H1 (cell line): ENCODE results near the gene NUFIP2. TPM values are rescaled to one million over a fixed set of nuclear protein-coding genes. Genes with fewer than 3 reads are reported as not detected.

ENCODE experiments used
- CTCF ChIA-PET: fragments of 300-600 bp; sonication (Branson Sonifier 250); formaldehyde crosslinking; loops from one replicate; lab custom pipeline; 2021; ENCODE audit not compliant: partially characterized antibody; lab: Charles Lee
- POLR2A ChIA-PET: fragments of 300-600 bp; sonication (Branson Sonifier 250); formaldehyde crosslinking; loops from one replicate; lab custom pipeline; 2021; ENCODE audit warnings: inconsistent platforms; ENCODE audit not compliant: partially characterized antibody; lab: Charles Lee
- DNase-seq, 2 experiments: peaks; one replicate each; pipeline versions ENCODE4 v3.0.0 to v3.0.0-alpha.2; 2010 to 2022; ENCODE audit warnings: low spot score in 2 of 2, low read depth in 1 of 2, mixed read lengths in 1 of 2
- FAIRE-seq: peaks from 2 replicates; lab custom pipeline; 2011; peaks lifted over from hg19 to GRCh38; lab: Jason Lieb, UNC
- H2AFZ ChIP-seq: 2 replicates; pipeline ENCODE4 v1.8.1; 2012; ENCODE audit warnings: low read length, inconsistent platforms
- H2AK5ac ChIP-seq: 2 replicates; pipeline ENCODE4 v1.6.1; 2013; ENCODE audit warnings: low read depth, low read length
- H2BK120ac ChIP-seq: replicated peaks from 2 replicates; pipeline ENCODE3; 2013; ENCODE audit warnings: low read depth, low read length, inconsistent platforms
- H2BK12ac ChIP-seq: 2 replicates; pipeline ENCODE4 v1.6.1; 2013; ENCODE audit warnings: low read depth, low read length
- H2BK15ac ChIP-seq: 2 replicates; pipeline ENCODE4 v1.6.1; 2013; ENCODE audit warnings: low read length
- H2BK20ac ChIP-seq: 2 replicates; pipeline ENCODE4 v1.6.1; 2013; ENCODE audit warnings: low read length
- H2BK5ac ChIP-seq: 2 replicates; pipeline ENCODE4 v1.6.1; 2013; ENCODE audit warnings: low read depth, low read length
- H3K14ac ChIP-seq: 2 replicates; pipeline ENCODE4 v1.6.1; 2013; ENCODE audit warnings: inconsistent platforms; ENCODE audit not compliant: insufficient read length
- H3K18ac ChIP-seq: 2 replicates; pipeline ENCODE4 v1.6.1; 2013; ENCODE audit warnings: low read length; ENCODE audit errors: extremely low read depth
- H3K23ac ChIP-seq: 2 replicates; pipeline ENCODE4 v1.6.1; 2013; ENCODE audit warnings: inconsistent platforms; ENCODE audit not compliant: insufficient read length
- H3K23me2 ChIP-seq: 2 replicates; pipeline ENCODE4 v1.6.1; 2013; ENCODE audit warnings: low read depth, low read length
- H3K27ac ChIP-seq: 2 replicates; pipeline ENCODE4 v1.6.1; 2011; ENCODE audit warnings: low read depth, low read length, inconsistent platforms
- H3K27me3 ChIP-seq, 4 experiments: replicated peaks in 1 of 4; 1 replicate in 1 of 4; 2 replicates in 3 of 4; pipeline versions ENCODE4 v1.6.1 to v1.8.1; 2011 to 2013; ENCODE audit warnings: low read length in 3 of 4, mild to moderate bottlenecking in 3 of 4, inconsistent platforms in 2 of 4, mixed read lengths in 2 of 4, moderate library complexity in 1 of 4; ENCODE audit not compliant: control insufficient read depth in 3 of 4, insufficient read depth in 3 of 4; ENCODE audit errors: extremely low read depth in 1 of 4
- H3K36me3 ChIP-seq, 4 experiments: 2 replicates each; pipeline versions ENCODE4 v1.6.1 to v1.8.1; 2011 to 2013; ENCODE audit warnings: mild to moderate bottlenecking in 4 of 4, low read length in 3 of 4, moderate library complexity in 2 of 4, control low read depth in 1 of 4, inconsistent platforms in 1 of 4; ENCODE audit not compliant: insufficient read depth in 4 of 4, control insufficient read depth in 2 of 4
- H3K4ac ChIP-seq: replicated peaks from 2 replicates; pipeline ENCODE3; 2013; ENCODE audit warnings: low read length, low read depth, mixed read lengths, inconsistent platforms; ENCODE audit not compliant: insufficient read length
- H3K4me1 ChIP-seq, 4 experiments: replicated peaks in 1 of 4; 1 replicate in 1 of 4; 2 replicates in 3 of 4; pipeline versions ENCODE4 v1.6.1 to v1.8.1; 2011 to 2013; ENCODE audit warnings: low read length in 3 of 4, inconsistent platforms in 2 of 4, mixed read lengths in 1 of 4; ENCODE audit not compliant: insufficient read depth in 4 of 4, control insufficient read depth in 3 of 4
- H3K4me2 ChIP-seq, 2 experiments: 2 replicates each; pipeline versions ENCODE4 v1.6.1 to v1.8.1; 2011 to 2013; ENCODE audit warnings: low read depth in 2 of 2, low read length in 2 of 2, control low read depth in 1 of 2, inconsistent platforms in 1 of 2, mild to moderate bottlenecking in 1 of 2; ENCODE audit not compliant: insufficient read depth in 1 of 2
- H3K4me3 ChIP-seq, 4 experiments: fragments of 200-600, 300-600 bp in 1 of 4; sonication (generic), shearing (Covaris generic), sonication (Bioruptor Twin) in 1 of 4; 2 replicates each; pipeline versions ENCODE4 v1.5.1 to v1.8.1; 2011 to 2016; ENCODE audit warnings: low read length in 4 of 4, low read depth in 3 of 4, control low read depth in 2 of 4, inconsistent platforms in 2 of 4, mild to moderate bottlenecking in 2 of 4, mixed read lengths in 1 of 4, moderate library complexity in 1 of 4; ENCODE audit not compliant: insufficient read depth in 2 of 4; ENCODE audit errors: extremely low read depth in 1 of 4
- H3K56ac ChIP-seq: replicated peaks from 2 replicates; pipeline ENCODE3; 2013; ENCODE audit warnings: low read depth, mild to moderate bottlenecking, mixed read lengths, low read length, inconsistent platforms; ENCODE audit not compliant: insufficient read length
- H3K79me1 ChIP-seq: 2 replicates; pipeline ENCODE4 v1.6.1; 2013; ENCODE audit warnings: low read depth, low read length, control low read depth
- H3K79me2 ChIP-seq, 2 experiments: 2 replicates each; pipeline versions ENCODE4 v1.6.1 to v1.8.1; 2012 to 2013; ENCODE audit warnings: low read length in 2 of 2, mild to moderate bottlenecking in 2 of 2, inconsistent platforms in 1 of 2; ENCODE audit not compliant: insufficient read depth in 2 of 2, control insufficient read depth in 1 of 2
- H3K9ac ChIP-seq, 4 experiments: replicated peaks in 1 of 4; 1 replicate in 1 of 4; 2 replicates in 3 of 4; pipeline versions ENCODE4 v1.6.1 to v1.8.1; 2011 to 2013; ENCODE audit warnings: low read depth in 3 of 4, low read length in 3 of 4, control low read depth in 2 of 4, mild to moderate bottlenecking in 2 of 4, moderate library complexity in 2 of 4, inconsistent platforms in 1 of 4; ENCODE audit errors: extremely low read depth in 1 of 4
- H3K9me3 ChIP-seq, 2 experiments: 2 replicates each; pipeline versions ENCODE4 v1.6.1 to v1.8.1; 2012 to 2013; ENCODE audit warnings: mild to moderate bottlenecking in 2 of 2, moderate library complexity in 2 of 2, control low read depth in 1 of 2, inconsistent platforms in 1 of 2, low read depth in 1 of 2, low read length in 1 of 2, mixed read lengths in 1 of 2; ENCODE audit not compliant: insufficient read depth in 2 of 2
- H4K20me1 ChIP-seq, 2 experiments: replicated peaks in 1 of 2; 2 replicates each; pipeline versions ENCODE3 to v1.8.1; 2011 to 2013; ENCODE audit warnings: inconsistent platforms in 2 of 2, low read length in 2 of 2, mild to moderate bottlenecking in 1 of 2; ENCODE audit not compliant: insufficient read depth in 2 of 2, control insufficient read depth in 1 of 2
- H4K5ac ChIP-seq: 2 replicates; pipeline ENCODE4 v1.6.1; 2013; ENCODE audit warnings: low read length, low read depth, mixed read lengths, inconsistent platforms; ENCODE audit not compliant: insufficient read length
- H4K8ac ChIP-seq: 2 replicates; pipeline ENCODE4 v1.8.0; 2013; ENCODE audit warnings: mild to moderate bottlenecking, moderate library complexity, low read length, inconsistent platforms; ENCODE audit not compliant: insufficient read depth; ENCODE audit errors: extremely low read depth
- H4K91ac ChIP-seq: replicated peaks from 2 replicates; pipeline ENCODE3; 2013; ENCODE audit warnings: low read length, mixed read lengths, inconsistent platforms; ENCODE audit not compliant: insufficient read length
- BCL11A ChIP-seq, 2 experiments: IDR thresholded peaks; one replicate each; pipeline ENCODE4 v1.6.1; 2011; ENCODE audit warnings: low read depth in 2 of 2, low read length in 2 of 2, mild to moderate bottlenecking in 2 of 2
- JUND ChIP-seq: IDR thresholded peaks from 2 replicates; pipeline ENCODE4 v1.6.1; 2011; ENCODE audit warnings: mild to moderate bottlenecking, improper control_type of control experiment, low read length
- NRF1 ChIP-seq: IDR thresholded peaks from 2 replicates; pipeline ENCODE4 v1.6.1; 2011; ENCODE audit warnings: mild to moderate bottlenecking, low read depth, low read length, improper control_type of control experiment
- POLR2AphosphoS5 ChIP-seq: IDR thresholded peaks from 2 replicates; pipeline ENCODE4 v1.6.1; 2011; ENCODE audit warnings: low read depth, low read length
- RFX5 ChIP-seq: IDR thresholded peaks from 2 replicates; pipeline ENCODE4 v1.6.1; 2011; ENCODE audit warnings: low read depth, low read length, improper control_type of control experiment, borderline replicate concordance
- WGBS, 2 experiments: shearing (Covaris generic) in 1 of 2; methylation state at CpG; one replicate each; pipeline versions ENCODE4 v1.1.6 to v1.1.7; 2013 to 2015; ENCODE audit warnings: low lambda C conversion rate in 2 of 2, mixed read lengths in 2 of 2, inconsistent platforms in 1 of 2, low coverage in 1 of 2, missing lambda C conversion rate in 1 of 2; ENCODE audit not compliant: insufficient replicate concordance in 2 of 2, insufficient coverage in 1 of 2, insufficient read length in 1 of 2; ENCODE audit errors: extremely low coverage in 1 of 2, missing lambda C conversion rate in 1 of 2; 5-methylcytosine and 5-hydroxymethylcytosine counted together
- polyA plus RNA-seq, 7 experiments: library from polyadenylated mRNA; depleted of rRNA in 3 of 7; stranded (reverse) in 5 of 7; unstranded in 2 of 7; fragments of >200 nt in 5 of 7; fragments of 200-250 nt in 2 of 7; gene quantifications; 1 replicate in 5 of 7; 2 replicates in 1 of 7; 4 replicates in 1 of 7; pipeline versions ENCODE4 v1.2.1 to v1.2.3, GENCODE V29; 2011 to 2013; ENCODE audit warnings: missing spikeins in 2 of 7, mixed read lengths in 2 of 7
- total RNA-seq: library from RNA; stranded (reverse); fragmentation: NEBNext Ultra II Directional; extraction: Animal tissue kit (Norgen Biotek cat#: 25700); gene quantifications from 2 replicates; pipeline ENCODE4 v1.2.1, GENCODE V29; 2021
- TF ChIP-seq, protein P1 (sequence below): IDR thresholded peaks from 2 replicates; pipeline ENCODE4 v1.6.1; 2011; ENCODE audit warnings: low read length, improper control_type of control experiment

The NUFIP2 gene
- total and polyA plus RNA-seq, 2 of the 8 experiments (the other 6 are each of a cell fraction or from before 2014, with no cell fraction given) = 65.9 to 118 TPM

DNA sequence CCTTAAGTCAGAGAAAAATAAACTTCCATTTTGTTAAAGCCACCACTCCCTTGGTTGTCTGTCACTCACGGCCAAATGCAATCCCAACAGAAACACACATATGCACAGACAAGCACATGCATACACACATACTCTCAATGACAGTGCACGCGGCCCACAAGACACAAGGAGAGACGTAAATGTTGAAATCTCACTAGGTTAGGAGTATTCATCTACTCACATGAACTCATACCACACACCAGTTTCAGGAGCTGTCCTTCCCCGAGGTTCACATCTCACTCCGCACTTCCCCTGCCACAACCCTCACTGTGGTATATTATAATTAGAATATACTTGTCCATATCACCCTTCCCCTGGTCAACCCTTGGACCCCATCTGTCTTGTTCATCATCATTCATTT lies 77.8 kb downstream of the NUFIP2 start:
- Histone ChIP-seq H3K56ac (no peak overlapping the region), H3K23ac (no peak overlapping the region), H3K27me3 (no peaks in the 10 kb centered on the region), H3K14ac (no peak overlapping the region), H2BK20ac (no peak overlapping the region), H3K4me2 (no peak overlapping the region; a peak in 1 of 4 replicates), H3K36me3 (no peaks in the 10 kb centered on the region), H3K4me3 (no peak overlapping the region), H2BK5ac (no peak overlapping the region), H3K4ac (no peak overlapping the region), H2AFZ (no peak overlapping the region), H3K4me1 (no peaks in the 10 kb centered on the region), H2AK5ac (no peak overlapping the region), H3K27ac (no peak overlapping the region), H3K79me2 (no peaks in the 10 kb centered on the region), H3K23me2 (no peaks in the 10 kb centered on the region; the same call in 1 of the 2 replicates), H4K5ac (no peak overlapping the region), H2BK15ac (no peak overlapping the region), H4K20me1 (no peaks in the 10 kb centered on the region), H2BK120ac (no peak overlapping the region), H3K9me3 (no peaks in the 10 kb centered on the region)
- WGBS, 2 experiments = 94% methylated on average over 6 of the region's 6 CpGs; no CpG with 5 or more reads in 1 of the 2 experiments
- CTCF ChIA-PET = interaction anchor here (0.7 to 18.3 kb wide), 16 partner anchors 8 to 100 kb away, joined by 3 to 333 read pairs (median 5); partner anchors contain the start of gene MYO18A
- POLR2A ChIA-PET = interaction anchor here (0.8 kb wide), 2 partner anchors 78 to 99 kb away, joined by 3 to 4 read pairs; partner anchors contain the start of gene NUFIP2
- no peak for DNase-seq
- TF ChIP-seq RFX5 (no peak), JUND (no peak), BCL11A (IDR thresholded peaks at IDR 0.05; ENCODE audit: low read depth in 2 of 2, low read length in 2 of 2) (no peak), NRF1 (no peak), POLR2AphosphoS5 (no peak)
- TF ChIP-seq, protein P1, sequence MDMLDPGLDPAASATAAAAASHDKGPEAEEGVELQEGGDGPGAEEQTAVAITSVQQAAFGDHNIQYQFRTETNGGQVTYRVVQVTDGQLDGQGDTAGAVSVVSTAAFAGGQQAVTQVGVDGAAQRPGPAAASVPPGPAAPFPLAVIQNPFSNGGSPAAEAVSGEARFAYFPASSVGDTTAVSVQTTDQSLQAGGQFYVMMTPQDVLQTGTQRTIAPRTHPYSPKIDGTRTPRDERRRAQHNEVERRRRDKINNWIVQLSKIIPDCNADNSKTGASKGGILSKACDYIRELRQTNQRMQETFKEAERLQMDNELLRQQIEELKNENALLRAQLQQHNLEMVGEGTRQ = no peak
- TF ChIP-seq, all 59 proteins: peak for 0
- no peaks in the 10 kb centered on the region for H3K79me1 ChIP-seq
- H3K9ac ChIP-seq = no peak overlapping the region; a peak in 1 of 7 replicates
- H3K18ac ChIP-seq = no peak overlapping the region
- no peak overlapping the region for H4K91ac ChIP-seq
- FAIRE-seq = no peak
- no peak overlapping the region for H2BK12ac ChIP-seq
- H4K8ac ChIP-seq = no peak overlapping the region
